HG03280 (cell line): ENCODE results near the gene DPP10.

Source experiments
- ATAC-seq: cut with Tn5 transposase; IDR thresholded peaks from one replicate; pipeline ENCODE4 v1.9.1; 2021; ENCODE audit warnings: mild to moderate bottlenecking, moderate library complexity; ENCODE audit not compliant: unreplicated experiment

DPP10 gene

GRCh38 chr2:114580691-114581090, 138.2 kb downstream of the DPP10 start:
- ATAC-seq = no peak

- ATAC-seq = no peak
These were observed 155.9 kb downstream of the DPP10 start for GRCh38 chr2:114598329-114598728.

- ATAC-seq = no peak
These were observed 166.8 kb downstream of the DPP10 start for GRCh38 chr2:114609203-114609602.

DNA sequence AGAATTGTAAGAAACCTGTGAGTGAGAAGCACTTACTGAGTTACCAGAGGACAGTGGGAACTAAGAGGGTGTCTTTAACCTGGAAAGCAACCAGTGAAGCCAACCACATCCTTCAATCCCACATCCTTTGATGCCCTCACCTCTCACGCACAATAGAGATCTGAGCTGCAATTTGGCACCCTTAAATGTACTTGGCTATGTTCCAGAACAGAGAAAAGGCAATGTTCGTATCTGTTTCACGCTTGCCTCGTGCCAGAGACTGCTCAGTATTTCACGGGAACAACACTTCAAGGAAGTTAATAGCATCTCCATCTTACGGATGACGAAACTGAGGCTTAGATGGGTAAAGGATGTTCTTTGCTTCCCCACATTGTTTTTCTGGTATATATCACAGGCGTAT, 167.4 kb downstream of the DPP10 start:
- no peak for ATAC-seq

DNA sequence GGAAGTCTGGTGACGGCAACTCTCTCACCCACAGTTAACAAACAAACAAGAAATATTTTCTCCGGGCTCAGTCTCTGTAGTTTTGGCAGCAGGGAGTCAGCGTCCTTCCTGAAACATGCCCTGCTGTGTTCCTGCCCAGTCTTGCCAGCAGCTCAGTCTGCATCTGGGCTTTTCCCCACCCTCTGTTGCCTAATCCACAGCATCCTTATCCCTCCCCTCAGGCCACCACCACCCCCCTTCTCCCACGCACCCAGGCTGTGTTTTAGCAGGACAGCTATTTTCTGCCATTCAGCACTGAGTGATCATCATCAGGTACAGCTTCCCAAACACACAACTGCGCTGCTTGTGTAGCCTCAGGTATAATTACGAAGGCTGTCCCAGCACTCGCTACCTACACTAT, 168.2 kb downstream of the DPP10 start:
- ATAC-seq = no peak

- no peak for ATAC-seq
These were observed 172.2 kb downstream of the DPP10 start for GRCh38 chr2:114614592-114614991.

- ATAC-seq = no peak
These were observed 186.0 kb downstream of the DPP10 start for GRCh38 chr2:114628481-114628880.

DNA sequence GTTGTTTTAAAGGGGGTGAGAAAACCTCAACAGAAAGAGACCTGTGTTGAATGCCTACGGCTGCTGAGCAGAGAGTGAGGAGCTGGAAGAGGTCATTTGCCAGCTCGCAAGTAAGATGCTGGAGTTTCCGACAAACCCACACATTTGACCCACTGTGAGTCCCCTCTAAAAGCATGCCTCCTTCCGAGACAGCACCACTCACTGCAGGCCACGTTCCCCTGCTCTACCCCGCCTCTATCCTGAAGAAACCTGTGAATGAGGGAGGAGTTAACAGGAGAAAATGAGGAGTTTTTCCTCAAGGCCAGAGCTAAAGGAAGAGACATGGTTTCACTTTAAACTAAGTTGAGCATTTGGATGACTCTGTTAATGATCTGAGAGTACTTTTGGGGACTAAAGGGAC, 188.7 kb downstream of the DPP10 start:
- no peak for ATAC-seq

GRCh38 chr2:114642166-114642770, 199.8 kb downstream of the DPP10 start:
- no peak for ATAC-seq

DNA sequence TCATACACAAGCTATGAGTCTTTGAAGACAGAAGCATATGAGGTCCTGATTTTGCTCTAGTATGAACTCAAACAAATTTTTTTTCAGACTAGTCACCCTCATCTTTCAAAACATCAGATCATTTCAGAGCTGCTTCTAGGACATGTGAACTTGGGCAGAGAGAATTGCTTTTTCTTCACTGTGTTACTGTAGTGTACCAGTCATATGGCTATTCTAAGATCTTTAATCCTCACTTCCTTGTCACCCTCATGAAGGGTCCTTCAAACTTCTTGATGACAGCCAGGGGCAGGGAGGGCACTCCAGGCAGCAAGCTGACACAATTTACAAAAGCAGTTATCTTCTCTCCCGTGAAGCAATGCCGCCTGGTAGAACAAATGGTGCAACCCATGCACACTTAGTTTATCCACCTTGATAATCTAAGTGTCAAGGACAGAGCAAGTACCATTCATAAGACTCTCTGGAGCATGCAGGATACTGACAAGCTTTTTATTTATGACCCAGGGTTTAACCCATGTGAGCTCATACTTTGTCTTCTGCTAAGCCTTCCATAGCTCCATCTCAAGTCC, 200.6 kb downstream of the DPP10 start:
- ATAC-seq = no peak

DNA sequence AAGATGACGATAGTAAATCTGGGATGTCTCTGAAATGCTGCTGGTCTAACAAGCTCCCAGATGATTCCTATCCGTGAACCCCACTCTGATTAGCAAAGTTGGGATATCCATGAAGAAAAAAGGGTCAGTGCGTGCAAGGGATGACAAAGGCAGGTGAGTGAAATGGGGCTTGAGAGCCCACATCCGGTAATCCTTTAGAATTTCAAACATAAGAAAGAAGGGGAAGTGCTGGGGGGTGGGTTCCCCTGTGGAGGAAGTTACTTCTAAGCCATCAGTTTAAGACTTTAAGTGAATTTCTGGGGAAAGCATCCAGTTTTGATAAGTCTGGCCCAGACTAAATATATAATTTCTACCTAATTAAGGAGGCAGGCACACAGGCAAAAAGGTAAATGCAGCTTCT, 209.5 kb downstream of the DPP10 start:
- ATAC-seq = no peak

DNA sequence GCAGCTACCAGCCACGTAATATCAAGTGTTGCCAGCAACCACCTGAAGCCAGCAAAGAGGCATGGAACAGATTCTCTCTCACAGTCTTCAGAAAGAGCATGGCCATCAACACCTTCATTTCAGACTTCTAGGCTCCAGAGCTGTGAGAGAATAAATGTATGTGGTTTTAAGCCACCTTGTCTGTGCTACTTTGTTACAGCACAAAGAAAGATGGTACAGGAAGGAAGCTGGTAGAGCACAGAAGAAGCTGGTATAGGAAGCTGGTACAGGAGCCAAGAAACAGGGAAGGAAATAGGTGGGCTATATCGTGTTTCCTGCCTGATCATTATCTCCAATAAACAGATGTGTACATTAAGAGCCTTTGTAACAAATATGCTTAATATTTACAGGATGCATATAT, 217.4 kb downstream of the DPP10 start:
- ATAC-seq = no peak

GRCh38 chr2:114661971-114662939, 219.8 kb downstream of the DPP10 start:
- ATAC-seq = no peak

- ATAC-seq = no peak
These were observed 226.0 kb downstream of the DPP10 start for GRCh38 chr2:114668415-114668814.

DNA sequence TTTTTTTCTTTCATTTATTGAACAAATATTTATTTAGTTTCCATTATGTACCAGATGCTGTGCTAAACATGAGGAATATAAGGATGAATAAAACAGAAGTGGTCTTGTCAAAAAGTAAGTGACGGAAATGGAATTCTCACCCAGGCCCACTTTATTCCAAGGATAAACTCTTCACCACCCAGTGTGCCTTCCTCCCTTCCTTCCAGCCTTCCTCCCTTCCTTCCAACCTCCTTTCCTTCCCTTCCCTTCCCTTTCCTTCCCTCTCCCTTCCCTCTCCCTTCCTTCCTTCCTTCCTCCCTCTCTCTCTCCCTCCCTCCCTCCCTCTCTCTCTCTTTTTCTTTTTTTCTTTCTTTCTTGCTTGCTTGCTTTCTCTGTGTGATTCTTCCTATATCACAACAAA, 240.8 kb downstream of the DPP10 start:
- no peak for ATAC-seq

DNA sequence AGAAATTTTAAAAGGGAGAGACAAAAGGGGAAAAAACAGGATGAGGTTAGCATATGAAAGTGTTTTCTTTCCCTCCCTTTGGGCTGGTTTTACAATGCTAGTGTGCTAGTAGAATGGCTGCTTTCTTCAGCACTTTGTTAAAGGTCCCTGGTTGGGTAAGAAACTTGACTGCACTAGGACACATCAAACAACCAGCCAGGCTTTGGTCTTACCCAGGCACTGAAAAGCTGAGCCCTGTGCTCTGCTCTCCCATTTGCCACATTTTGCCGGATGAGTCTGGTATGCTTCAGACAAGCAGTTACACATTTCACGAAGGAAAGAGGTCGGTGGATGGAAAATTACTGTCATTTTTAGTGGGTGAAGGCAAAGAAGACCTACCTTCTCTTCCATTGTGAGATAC, 242.0 kb downstream of the DPP10 start:
- ATAC-seq = no peak

- no peak for ATAC-seq
These were observed 242.7 kb downstream of the DPP10 start for GRCh38 chr2:114685102-114685501.

GRCh38 chr2:114688241-114688640, 245.8 kb downstream of the DPP10 start:
- no peak for ATAC-seq

GRCh38 chr2:114698520-114698919, 256.1 kb downstream of the DPP10 start:
- ATAC-seq = no peak

- no peak for ATAC-seq
These were observed 257.0 kb downstream of the DPP10 start for GRCh38 chr2:114699423-114699944.

DNA sequence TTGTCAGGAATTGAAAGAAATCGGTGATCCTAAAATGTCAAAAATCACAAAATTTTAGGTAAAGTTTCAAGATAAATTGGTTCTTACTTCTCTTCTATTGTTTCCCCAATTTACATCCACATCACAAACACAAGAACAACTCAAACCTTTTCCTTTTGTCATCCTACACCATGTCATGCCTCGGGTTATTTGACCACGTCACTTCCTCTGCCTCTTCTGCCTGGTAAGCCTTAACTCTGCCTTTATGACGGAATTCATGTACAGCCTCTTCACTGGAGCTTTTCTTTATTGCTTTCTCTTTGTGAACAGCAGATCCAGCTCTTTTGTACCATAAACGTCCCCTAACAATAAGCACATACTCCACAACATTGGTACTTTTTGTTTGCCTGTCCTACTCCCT, 258.0 kb downstream of the DPP10 start:
- ATAC-seq = no peak
